HEK293 (cell line): Measurements from ENCODE around the gene DLX4.

ENCODE experiments used
- CTCF ChIA-PET: fragments of 350-600 bp; formaldehyde crosslinking; extraction: SDS; loops from one replicate; lab custom pipeline; 2021; ENCODE audit warnings: antibody characterized with exemption; lab: Yijun Ruan, JAX
- POLR2A ChIA-PET: fragments of 300-600 bp; formaldehyde crosslinking; extraction: SDS; loops from one replicate; lab custom pipeline; 2020; ENCODE audit warnings: antibody characterized with exemption, inconsistent platforms; lab: Yijun Ruan, JAX
- H3K27ac ChIP-seq: fragments of 200-500 bp; sonication (Bioruptor generic); 2 replicates; pipeline ENCODE4 v1.5.1; 2014; ENCODE audit warnings: low read depth, low read length, control low read depth, inconsistent platforms; ENCODE audit errors: extremely low read depth
- H3K36me3 ChIP-seq, 2 experiments: fragments of 200-500 bp in 1 of 2; sonication (Bioruptor generic) in 1 of 2; 1 replicate in 1 of 2; 2 replicates in 1 of 2; pipeline ENCODE4 v1.5.1; 2014 to 2017; ENCODE audit warnings: inconsistent platforms in 2 of 2, low read length in 2 of 2; ENCODE audit not compliant: control insufficient read depth in 2 of 2, insufficient read depth in 1 of 2
- H3K4me1 ChIP-seq: fragments of 200-500 bp; sonication (Bioruptor generic); 2 replicates; pipeline ENCODE4 v1.5.1; 2014; ENCODE audit warnings: mild to moderate bottlenecking, low read length, inconsistent platforms; ENCODE audit not compliant: control insufficient read depth, insufficient read depth
- H3K4me3 ChIP-seq: 2 replicates; pipeline ENCODE4 v1.5.1; 2011; ENCODE audit warnings: low read depth, mild to moderate bottlenecking, control low read depth, low read length, moderate library complexity
- H3K9me3 ChIP-seq: fragments of 200-500 bp; sonication (Bioruptor generic); 2 replicates; pipeline ENCODE4 v1.5.1; 2014; ENCODE audit warnings: low read depth, low read length, inconsistent platforms; ENCODE audit not compliant: control insufficient read depth, insufficient read depth
- EGR2 ChIP-seq: fragments of 450-650 bp; formaldehyde crosslinking; IDR thresholded peaks from 2 replicates; pipeline ENCODE4 v1.5.1; 2016; ENCODE audit warnings: low read depth, missing biosample characterization, missing genetic modification characterization
- GLI2 ChIP-seq: fragments of 450-650 bp; formaldehyde crosslinking; IDR thresholded peaks from 2 replicates; pipeline ENCODE4; 2017; ENCODE audit warnings: missing biosample characterization, missing genetic modification characterization, low read depth, borderline replicate concordance
- HOXA7 ChIP-seq: sonication (generic); formaldehyde crosslinking; IDR thresholded peaks from 2 replicates; pipeline ENCODE4 v1.8.1; 2022; ENCODE audit warnings: missing genetic modification reagents, borderline replicate concordance
- HOXD13 ChIP-seq: sonication (generic); formaldehyde crosslinking; IDR thresholded peaks from 2 replicates; pipeline ENCODE4 v1.8.0; 2022; ENCODE audit warnings: missing genetic modification reagents, borderline replicate concordance
- PATZ1 ChIP-seq: fragments of 450-650 bp; formaldehyde crosslinking; IDR thresholded peaks from 2 replicates; pipeline ENCODE4 v1.5.1; 2016; ENCODE audit warnings: missing biosample characterization, missing genetic modification characterization
- RBAK ChIP-seq: fragments of 450-650 bp; formaldehyde crosslinking; IDR thresholded peaks from 2 replicates; pipeline ENCODE4 v1.5.1; 2016; ENCODE audit warnings: missing biosample characterization, missing genetic modification characterization
- REPIN1 ChIP-seq: fragments of 450-650 bp; formaldehyde crosslinking; IDR thresholded peaks from 2 replicates; pipeline ENCODE4 v1.5.1; 2017; ENCODE audit warnings: missing biosample characterization, missing genetic modification characterization, low read depth
- SALL2 ChIP-seq: fragments of 450-650 bp; formaldehyde crosslinking; IDR thresholded peaks from 2 replicates; pipeline ENCODE4 v1.5.0; 2017; ENCODE audit warnings: missing biosample characterization, mild to moderate bottlenecking, missing genetic modification characterization, borderline replicate concordance
- SCRT1 ChIP-seq: fragments of 450-650 bp; formaldehyde crosslinking; IDR thresholded peaks from 2 replicates; pipeline ENCODE4 v1.5.1; 2016; ENCODE audit warnings: missing biosample characterization, missing genetic modification characterization, borderline replicate concordance
- SCRT2 ChIP-seq: fragments of 450-650 bp; formaldehyde crosslinking; IDR thresholded peaks from 2 replicates; pipeline ENCODE4 v1.5.1; 2016; ENCODE audit warnings: missing biosample characterization, missing genetic modification characterization
- ZBTB21 ChIP-seq: fragments of 450-650 bp; formaldehyde crosslinking; IDR thresholded peaks from 2 replicates; pipeline ENCODE4 v1.5.1; 2017; ENCODE audit warnings: missing biosample characterization, missing genetic modification characterization
- ZBTB7A ChIP-seq: fragments of 450-650 bp; formaldehyde crosslinking; IDR thresholded peaks from 2 replicates; pipeline ENCODE4 v1.5.1; 2016; ENCODE audit warnings: low read depth, missing biosample characterization, missing genetic modification characterization
- ZFHX2 ChIP-seq: fragments of 450-650 bp; formaldehyde crosslinking; conservative IDR thresholded peaks from 2 replicates; pipeline ENCODE4 v1.5.1; 2016; ENCODE audit warnings: missing biosample characterization, missing genetic modification characterization
- ZFP3 ChIP-seq: fragments of 450-650 bp; formaldehyde crosslinking; IDR thresholded peaks from 2 replicates; pipeline ENCODE4 v1.5.1; 2016; ENCODE audit warnings: low read depth, missing biosample characterization, missing genetic modification characterization
- ZNF114 ChIP-seq: fragments of 450-650 bp; formaldehyde crosslinking; IDR thresholded peaks from 2 replicates; pipeline ENCODE4 v1.5.0; 2017; ENCODE audit warnings: missing biosample characterization, missing genetic modification characterization
- ZNF148 ChIP-seq: fragments of 450-650 bp; formaldehyde crosslinking; IDR thresholded peaks from 2 replicates; pipeline ENCODE4 v1.5.0; 2017; ENCODE audit warnings: missing biosample characterization, missing genetic modification characterization, borderline replicate concordance
- ZNF202 ChIP-seq: fragments of 450-650 bp; formaldehyde crosslinking; IDR thresholded peaks from 2 replicates; pipeline ENCODE4 v1.5.1; 2016; ENCODE audit warnings: missing biosample characterization, missing genetic modification characterization, borderline replicate concordance
- ZNF302 ChIP-seq: fragments of 450-650 bp; formaldehyde crosslinking; IDR thresholded peaks from 2 replicates; pipeline ENCODE4 v1.5.1; 2016; ENCODE audit warnings: missing biosample characterization, missing genetic modification characterization, low read depth
- ZNF335 ChIP-seq: fragments of 450-650 bp; formaldehyde crosslinking; conservative IDR thresholded peaks from 2 replicates; pipeline ENCODE4 v1.5.1; 2016; ENCODE audit warnings: missing biosample characterization, missing genetic modification characterization
- ZNF404 ChIP-seq: fragments of 450-650 bp; formaldehyde crosslinking; IDR thresholded peaks from 2 replicates; pipeline ENCODE4 v1.5.1; 2017; ENCODE audit warnings: missing biosample characterization, missing genetic modification characterization
- ZNF544 ChIP-seq: fragments of 450-650 bp; formaldehyde crosslinking; IDR thresholded peaks from 2 replicates; pipeline ENCODE4 v1.5.0; 2017; ENCODE audit warnings: missing biosample characterization, missing genetic modification characterization
- ZNF548 ChIP-seq: fragments of 450-650 bp; formaldehyde crosslinking; IDR thresholded peaks from 2 replicates; pipeline ENCODE4 v1.5.1; 2016; ENCODE audit warnings: missing biosample characterization, missing genetic modification characterization
- ZNF561 ChIP-seq: fragments of 450-650 bp; IDR thresholded peaks from 2 replicates; pipeline ENCODE4 v1.5.1; 2018; ENCODE audit warnings: missing biosample characterization, missing genetic modification characterization, borderline replicate concordance
- ZNF596 ChIP-seq: fragments of 450-650 bp; IDR thresholded peaks from 2 replicates; pipeline ENCODE4 v1.5.0; 2018; ENCODE audit warnings: missing biosample characterization, mild to moderate bottlenecking, missing genetic modification characterization, moderate library complexity
- ZNF624 ChIP-seq: fragments of 450-650 bp; formaldehyde crosslinking; IDR thresholded peaks from 2 replicates; pipeline ENCODE4 v1.5.1; 2017; ENCODE audit warnings: missing biosample characterization, missing genetic modification characterization
- ZNF664 ChIP-seq: fragments of 450-650 bp; formaldehyde crosslinking; IDR thresholded peaks from 2 replicates; pipeline ENCODE4 v1.5.1; 2016; ENCODE audit warnings: missing biosample characterization, missing genetic modification characterization
- ZNF670 ChIP-seq: fragments of 450-650 bp; formaldehyde crosslinking; IDR thresholded peaks from 2 replicates; pipeline ENCODE4 v1.5.1; 2016; ENCODE audit warnings: missing biosample characterization, missing genetic modification characterization, low read depth
- ZNF677 ChIP-seq: fragments of 450-650 bp; IDR thresholded peaks from 2 replicates; pipeline ENCODE4 v1.5.0; 2018; ENCODE audit warnings: missing biosample characterization, mild to moderate bottlenecking, missing genetic modification characterization, moderate library complexity
- ZSCAN18 ChIP-seq: fragments of 450-650 bp; formaldehyde crosslinking; IDR thresholded peaks from 2 replicates; pipeline ENCODE4 v1.5.1; 2016; ENCODE audit warnings: missing biosample characterization, missing genetic modification characterization
- ZSCAN30 ChIP-seq: fragments of 450-650 bp; IDR thresholded peaks from 2 replicates; pipeline ENCODE4 v1.5.1; 2018; ENCODE audit warnings: missing biosample characterization, mild to moderate bottlenecking, missing genetic modification characterization, moderate library complexity

The DLX4 gene

GRCh38 chr17:49976828-49977202 is 7.8 kb downstream of the DLX4 start (continued):
- TF ChIP-seq ZNF664 (tag by site-specific recombination), result peak; percentile 99
- TF ChIP-seq ZNF624, result no peak
- no peak for TF ChIP-seq ZNF114 (tag by site-specific recombination)
- no peak for TF ChIP-seq ZSCAN30 (tag by site-specific recombination)
- TF ChIP-seq ZNF596 (tag by site-specific recombination), result no peak

- H3K36me3 ChIP-seq, result peaks cover 0 to 6% of the 10 kb centered on the region in 2 experiments; a peak in 1 of 3 replicates
- ChIA-PET CTCF (interaction anchor here (0.6 to 9.1 kb wide), 11 partner anchors 10 to 570 kb away, joined by 3 to 112 read pairs (median 5); partner anchors contain the start of gene DLX3), POLR2A (interaction anchor here (0.6 to 2.7 kb wide), 3 partner anchors 11 to 276 kb away, joined by 3 to 8 read pairs (median 4); no protein-coding TSS in a partner anchor)
- peaks cover 35% of the 10 kb centered on the region for H3K4me1 ChIP-seq
- no peak overlapping the region for H3K4me3 ChIP-seq
- no peaks in the 10 kb centered on the region for H3K9me3 ChIP-seq
- no peak overlapping the region; the same call in 1 of the 2 replicates for H3K27ac ChIP-seq
- TF ChIP-seq ZNF404 (tag by site-specific recombination) (no peak), ZNF148 (tag by site-specific recombination) (no peak), ZNF202 (tag by site-specific recombination) (no peak), ZNF677 (tag by site-specific recombination) (no peak), ZNF335 (tag by site-specific recombination) (0 out of 2 replicates have a peak, but pooled peaks have one; percentile 32), ZBTB21 (tag by site-specific recombination) (no peak), ZNF670 (no peak), ZNF544 (tag by site-specific recombination) (no peak), ZFP3 (no peak), ZNF302 (tag by site-specific recombination) (no peak), HOXD13 (CRISPR knock-in tag) (no peak), ZNF548 (tag by site-specific recombination) (no peak), ZFHX2 (tag by site-specific recombination) (peak; percentile 80), ZBTB7A (tag by site-specific recombination) (no peak), PATZ1 (no peak), RBAK (no peak), HOXA7 (no peak), ZNF561 (tag by site-specific recombination) (no peak), SALL2 (tag by site-specific recombination) (no peak), SCRT2 (tag by site-specific recombination) (peak; percentile 91), SCRT1 (tag by site-specific recombination) (peak; percentile 79), GLI2 (tag by site-specific recombination) (no peak), REPIN1 (tag by site-specific recombination) (no peak), EGR2 (tag by site-specific recombination) (peak; percentile 84), ZSCAN18 (tag by site-specific recombination) (no peak)
Measured at GRCh38 chr17:49977463-49978389, 8.7 kb downstream of the DLX4 start.
